HUES64 (cell line): Measurements from ENCODE around the gene AVEN.
"Not testable (repeated sequence)": the region's sequence is repeated elsewhere in the genome, so short reads cannot be mapped to it uniquely, and the experiment has no call there.

Experiments
- H3K27ac ChIP-seq: 2 replicates; pipeline ENCODE4 v1.7.0; 2013; ENCODE audit warnings: low read depth, low read length, inconsistent platforms
- H3K27me3 ChIP-seq: 2 replicates; pipeline ENCODE4 v1.6.1; 2013; ENCODE audit warnings: mild to moderate bottlenecking, low read length; ENCODE audit not compliant: insufficient read depth
- H3K36me3 ChIP-seq: 2 replicates; pipeline ENCODE4 v1.6.1; 2013; ENCODE audit warnings: mild to moderate bottlenecking, low read length; ENCODE audit not compliant: insufficient read depth
- H3K4me1 ChIP-seq: 2 replicates; pipeline ENCODE4 v1.6.1; 2013; ENCODE audit warnings: mild to moderate bottlenecking, low read length, moderate library complexity; ENCODE audit not compliant: insufficient read depth
- H3K4me3 ChIP-seq: 2 replicates; pipeline ENCODE4 v1.5.1; 2013; ENCODE audit warnings: mild to moderate bottlenecking, low read length, moderate library complexity
- H3K9ac ChIP-seq: 2 replicates; pipeline ENCODE4 v1.6.1; 2013; ENCODE audit warnings: mild to moderate bottlenecking, low read depth, low read length
- H3K9me3 ChIP-seq: 2 replicates; pipeline ENCODE4 v1.6.1; 2013; ENCODE audit warnings: low read depth, low read length; ENCODE audit not compliant: insufficient read depth
- WGBS: fragments of 150-250, 120-280 bp; methylation state at CpG from one replicate; pipeline ENCODE4 v1.1.7; 2013; ENCODE audit warnings: missing lambda C conversion rate; 5-methylcytosine and 5-hydroxymethylcytosine counted together

AVEN gene

DNA sequence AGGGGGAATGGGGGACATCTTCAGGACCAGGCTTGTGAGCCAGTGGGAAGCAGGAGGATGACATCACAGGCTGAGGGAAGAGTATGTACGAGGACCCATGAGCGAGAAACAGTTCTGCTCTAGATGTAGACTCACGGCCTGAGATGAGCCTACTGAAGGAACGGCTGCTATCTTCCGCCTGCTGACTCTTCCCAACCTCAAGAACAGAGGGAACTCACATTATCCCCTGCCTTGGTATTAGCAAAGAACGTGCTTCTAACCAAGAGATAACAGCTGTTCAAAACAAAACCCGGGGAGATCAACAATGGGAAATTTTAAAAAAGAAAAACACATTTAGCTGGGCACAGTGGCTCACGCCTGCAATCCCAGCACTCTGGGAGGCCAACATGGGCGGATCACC lies 25.3 kb downstream of the AVEN start:
- H3K4me1 ChIP-seq, result 0 out of 2 replicates have a peak, but pooled peaks cover 3% of the 10 kb centered on the region
- H3K4me3 ChIP-seq, result no peak overlapping the region
- no peaks in the 10 kb centered on the region for H3K27me3 ChIP-seq
- H3K9me3 ChIP-seq, result no peaks in the 10 kb centered on the region
- no peak overlapping the region for H3K9ac ChIP-seq
- H3K36me3 ChIP-seq, result no peaks in the 10 kb centered on the region; the same call in 1 of the 2 replicates
- WGBS, result 89% methylated on average over 9 of the region's 9 CpGs
- no peak overlapping the region for H3K27ac ChIP-seq

DNA sequence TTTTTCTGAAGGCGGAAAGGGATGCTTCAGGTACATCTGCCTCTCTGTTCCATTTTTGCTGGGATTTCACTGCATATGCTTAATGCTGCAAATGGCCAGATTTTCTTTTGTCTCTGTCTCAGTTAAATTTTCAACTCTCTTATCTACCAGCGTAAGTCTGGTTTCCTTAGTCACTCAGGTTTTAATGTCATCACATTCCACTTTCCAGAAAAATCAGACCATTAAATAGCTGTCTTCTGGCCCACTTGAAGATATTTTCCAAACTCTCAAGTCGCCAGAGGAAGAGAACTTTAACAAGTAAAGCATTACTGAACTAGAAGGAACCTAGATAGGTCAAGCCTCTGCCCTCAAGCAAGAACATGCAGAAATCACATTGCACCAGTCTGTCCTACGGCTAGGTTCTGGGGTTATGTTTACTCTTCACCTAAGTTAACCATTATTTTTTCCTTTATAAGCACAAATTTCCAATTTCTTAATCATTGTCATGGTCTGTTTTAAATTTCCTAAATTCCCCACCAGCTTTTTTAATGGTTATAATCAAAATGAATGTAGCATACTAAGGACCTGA lies 26.5 kb downstream of the AVEN start:
- Histone ChIP-seq H3K9ac (no peak overlapping the region), H3K27me3 (no peaks in the 10 kb centered on the region), H3K9me3 (no peaks in the 10 kb centered on the region), H3K36me3 (no peaks in the 10 kb centered on the region), H3K4me1 (0 out of 2 replicates have a peak, but pooled peaks cover 3% of the 10 kb centered on the region), H3K4me3 (no peak overlapping the region), H3K27ac (no peak overlapping the region)
- WGBS, result 92% methylated on average over 4 of the region's 4 CpGs

DNA sequence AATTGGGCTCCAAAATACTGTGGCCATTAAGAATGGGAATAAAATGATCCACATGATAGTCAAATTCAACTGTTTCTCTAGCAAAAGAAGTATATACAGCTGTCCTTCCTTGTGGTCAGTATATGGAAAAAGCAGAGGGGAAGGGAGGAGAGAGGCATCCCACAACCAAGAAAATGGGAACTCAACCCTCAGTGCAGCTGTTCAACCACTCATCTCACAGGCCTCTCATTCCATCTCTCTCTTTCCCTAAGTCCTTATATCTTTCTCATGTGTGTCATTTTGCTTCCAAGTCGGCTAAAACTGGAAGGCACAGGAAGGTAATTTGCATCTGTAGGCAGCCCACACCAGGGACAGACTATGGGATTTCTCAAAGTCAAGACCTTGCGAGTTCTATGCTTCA lies 27.5 kb downstream of the AVEN start:
- Histone ChIP-seq H3K4me3 (no peak overlapping the region), H3K27ac (no peak overlapping the region), H3K27me3 (no peaks in the 10 kb centered on the region), H3K9ac (no peak overlapping the region), H3K4me1 (peaks cover 7% of the 10 kb centered on the region; the same call in 1 of the 2 replicates), H3K9me3 (no peaks in the 10 kb centered on the region), H3K36me3 (no peaks in the 10 kb centered on the region)
- WGBS, result 86% methylated on average over 2 of the region's 2 CpGs

DNA sequence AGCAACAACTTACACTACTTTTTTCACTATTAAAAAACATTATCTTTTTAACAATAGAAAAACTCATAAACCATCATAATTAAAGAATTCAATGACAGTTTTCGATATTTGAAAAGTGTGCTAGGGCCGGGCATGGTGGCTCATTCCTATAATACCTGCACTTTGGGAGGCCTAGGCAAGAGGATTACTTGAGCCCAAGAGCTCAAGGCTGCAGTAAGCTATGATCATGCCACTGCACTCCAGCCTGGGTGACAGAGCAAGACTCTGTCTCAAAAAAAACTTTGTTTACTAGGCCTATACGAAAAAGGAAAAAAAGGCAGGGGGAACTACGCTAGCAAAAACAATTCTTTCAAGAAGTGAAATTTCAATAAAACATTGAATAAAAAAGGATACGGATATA lies 28.1 kb downstream of the AVEN start:
- H3K27ac ChIP-seq, result no peak overlapping the region

DNA sequence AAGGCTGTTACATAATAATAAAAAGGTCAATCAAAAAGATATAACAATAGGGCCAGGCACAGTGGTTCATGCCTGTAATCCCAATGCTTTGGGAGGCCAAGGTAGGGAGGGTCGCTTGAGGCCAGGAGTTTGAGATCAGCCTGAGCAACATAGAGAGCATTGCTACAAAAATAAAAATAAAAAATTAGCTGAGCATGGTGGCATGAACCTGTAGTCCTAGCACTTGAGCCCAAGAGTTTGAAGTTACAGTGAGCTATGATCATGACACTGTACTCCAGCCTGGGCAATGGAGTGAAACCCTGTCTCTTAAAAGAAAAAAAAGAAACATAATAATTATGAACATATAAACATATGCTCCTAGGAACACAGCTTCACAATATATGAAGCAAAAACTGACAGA lies 29.3 kb downstream of the AVEN start:
- peaks cover 6% of the 10 kb centered on the region; the same call in 1 of the 2 replicates for H3K4me1 ChIP-seq
- H3K27ac ChIP-seq, result no peak overlapping the region
- H3K9ac ChIP-seq, result no peak overlapping the region
- no peaks in the 10 kb centered on the region for H3K27me3 ChIP-seq
- no peak overlapping the region for H3K4me3 ChIP-seq
- 100% methylated on average over 1 of the region's 1 CpG for WGBS
- no peaks in the 10 kb centered on the region for H3K36me3 ChIP-seq
- H3K9me3 ChIP-seq, result no peaks in the 10 kb centered on the region

More for the DNA sequence above, 28.1 kb downstream of the AVEN start:
- no peaks in the 10 kb centered on the region for H3K9me3 ChIP-seq
- no peak overlapping the region for H3K9ac ChIP-seq
- no peaks in the 10 kb centered on the region for H3K36me3 ChIP-seq
- peaks cover 8% of the 10 kb centered on the region; the same call in 1 of the 2 replicates for H3K4me1 ChIP-seq
- no peak overlapping the region for H3K4me3 ChIP-seq
- 98% methylated on average over 4 of the region's 5 CpGs for WGBS
- H3K27me3 ChIP-seq, result no peaks in the 10 kb centered on the region

DNA sequence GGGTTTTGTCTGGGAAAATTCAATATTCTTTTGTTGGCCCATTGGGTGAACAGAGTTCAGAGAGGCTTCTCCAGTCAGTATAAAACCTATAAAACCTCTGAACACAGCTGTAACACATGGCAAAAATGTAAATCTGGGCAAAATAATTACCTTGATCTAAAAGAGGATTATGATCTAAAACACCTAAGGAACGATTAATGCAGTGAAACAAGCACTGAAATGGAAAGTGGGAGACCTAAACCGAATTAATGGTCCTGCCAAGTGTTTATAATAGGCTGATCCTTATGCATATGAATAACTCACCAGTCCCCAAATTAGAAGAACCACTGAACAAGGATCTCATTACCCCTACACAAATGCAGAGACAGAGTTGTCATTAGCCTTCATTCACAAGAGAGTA lies 32.6 kb downstream of the AVEN start:
- H3K27me3 ChIP-seq, result no peaks in the 10 kb centered on the region
- WGBS, result 75% methylated on average over 2 of the region's 2 CpGs
- H3K9ac ChIP-seq, result no peak overlapping the region
- H3K36me3 ChIP-seq, result no peaks in the 10 kb centered on the region; the same call in 1 of the 2 replicates
- no peak overlapping the region for H3K27ac ChIP-seq
- peaks cover 5% of the 10 kb centered on the region; the same call in 1 of the 2 replicates for H3K4me1 ChIP-seq
- H3K9me3 ChIP-seq, result no peaks in the 10 kb centered on the region
- no peak overlapping the region for H3K4me3 ChIP-seq

DNA sequence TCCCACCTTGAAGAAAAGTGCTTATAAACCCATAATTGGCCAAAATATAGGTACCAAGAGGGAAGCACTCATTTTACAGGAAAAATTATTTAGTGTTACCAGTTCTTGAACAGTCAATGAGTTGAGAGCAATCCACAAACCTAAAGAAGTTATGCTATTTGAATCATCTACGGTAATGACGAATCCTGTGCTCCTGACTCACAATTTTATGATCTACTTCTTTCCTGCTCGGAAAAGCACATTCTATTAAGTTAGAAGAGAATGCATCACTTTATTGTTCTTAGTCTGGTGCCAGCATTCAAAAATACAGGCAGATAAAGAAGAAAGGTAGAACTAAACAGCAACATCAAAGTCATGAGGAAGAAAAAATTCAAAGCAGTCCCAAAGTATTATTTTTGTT lies 37.5 kb downstream of the AVEN start:
- Histone ChIP-seq H3K9me3 (no peaks in the 10 kb centered on the region), H3K36me3 (no peaks in the 10 kb centered on the region; the same call in 1 of the 2 replicates), H3K9ac (no peak overlapping the region), H3K4me1 (peaks cover under 1% of the 10 kb centered on the region; the same call in 1 of the 2 replicates), H3K27ac (no peak overlapping the region), H3K27me3 (no peaks in the 10 kb centered on the region), H3K4me3 (no peak overlapping the region)
- WGBS, result 64% methylated on average over 3 of the region's 3 CpGs

DNA sequence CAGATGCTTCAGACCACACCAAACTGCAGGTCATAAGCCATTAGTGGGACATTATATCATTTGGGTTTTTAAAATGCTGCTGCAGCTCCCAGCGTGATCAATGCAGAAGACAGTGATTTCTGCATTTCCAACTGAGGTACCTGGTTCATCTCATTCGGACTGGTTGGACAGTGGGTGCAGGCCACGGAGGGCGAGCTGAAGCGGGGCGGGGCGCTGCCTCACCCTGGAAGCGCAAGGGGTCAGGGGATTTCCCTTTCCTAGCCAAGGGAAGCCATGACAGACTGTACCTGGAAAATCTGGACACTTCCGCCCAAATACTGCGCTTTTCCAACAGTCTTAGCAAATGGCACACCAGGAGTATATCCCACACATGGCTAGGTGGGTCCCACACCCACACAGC lies 43.3 kb downstream of the AVEN start:
- 95% methylated on average over 10 of the region's 10 CpGs for WGBS
- not testable (repeated sequence) for H3K9ac ChIP-seq, H3K9me3 ChIP-seq, H3K27me3 ChIP-seq, H3K36me3 ChIP-seq, H3K4me1 ChIP-seq, H3K27ac ChIP-seq, H3K4me3 ChIP-seq

DNA sequence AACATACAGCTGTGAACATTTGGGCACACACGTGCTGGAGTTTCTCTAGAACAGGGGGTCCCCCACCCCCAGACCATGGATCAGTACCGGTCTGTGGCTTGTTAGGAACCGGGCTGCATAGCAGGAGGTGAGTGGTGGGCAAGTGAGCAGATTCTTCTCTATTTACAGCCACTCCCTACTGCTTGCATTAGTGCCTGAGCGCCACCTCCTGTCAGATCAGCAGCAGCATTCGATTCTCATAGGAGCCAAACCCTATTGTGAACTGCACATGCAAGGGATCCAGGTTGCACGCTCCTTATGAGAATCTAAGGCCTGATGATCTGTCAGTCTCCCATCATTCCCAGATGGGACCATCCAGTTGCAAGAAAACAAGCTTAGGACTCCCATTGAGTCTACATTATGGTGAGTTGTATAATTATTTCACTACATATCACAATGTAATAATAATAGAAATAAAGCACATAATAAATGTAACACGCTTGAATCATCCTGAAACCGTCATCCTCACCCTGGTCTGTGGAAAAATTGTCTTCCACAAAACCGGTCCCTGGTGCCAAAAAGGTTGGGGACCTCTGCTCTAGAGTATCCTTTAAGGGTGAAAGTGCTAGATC lies 44.9 kb downstream of the AVEN start:
- Histone ChIP-seq H3K36me3 (no peaks in the 10 kb centered on the region), H3K9ac (no peak overlapping the region), H3K4me3 (no peak overlapping the region), H3K27ac (no peak overlapping the region), H3K27me3 (no peaks in the 10 kb centered on the region), H3K9me3 (no peaks in the 10 kb centered on the region; the same call in 1 of the 2 replicates), H3K4me1 (no peaks in the 10 kb centered on the region)
- WGBS, result 64% methylated on average over 9 of the region's 9 CpGs

DNA sequence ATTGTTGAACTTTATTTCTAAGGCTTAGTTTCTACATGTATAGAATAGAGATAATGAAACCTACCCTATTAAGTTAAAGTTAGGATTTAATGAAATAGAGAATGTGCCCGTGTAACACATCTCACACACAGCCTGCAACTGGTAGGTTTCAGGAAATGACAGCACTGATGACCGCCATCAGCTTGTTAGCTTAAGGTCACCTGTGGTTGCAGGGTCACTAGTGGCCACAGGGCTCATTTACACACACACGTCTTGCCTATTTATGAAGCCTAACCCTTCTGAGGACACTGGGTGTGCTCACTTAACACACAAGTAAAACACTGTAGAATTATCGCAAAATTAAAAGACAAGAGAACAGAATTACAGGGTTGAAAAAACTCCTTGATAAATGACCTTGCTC lies 50.6 kb downstream of the AVEN start:
- Histone ChIP-seq H3K9ac (no peak overlapping the region), H3K27ac (no peak overlapping the region), H3K4me3 (no peak overlapping the region), H3K27me3 (no peaks in the 10 kb centered on the region), H3K4me1 (peaks cover 10% of the 10 kb centered on the region; the same call in 1 of the 2 replicates), H3K9me3 (no peaks in the 10 kb centered on the region), H3K36me3 (no peaks in the 10 kb centered on the region)
- 95% methylated on average over 4 of the region's 4 CpGs for WGBS

DNA sequence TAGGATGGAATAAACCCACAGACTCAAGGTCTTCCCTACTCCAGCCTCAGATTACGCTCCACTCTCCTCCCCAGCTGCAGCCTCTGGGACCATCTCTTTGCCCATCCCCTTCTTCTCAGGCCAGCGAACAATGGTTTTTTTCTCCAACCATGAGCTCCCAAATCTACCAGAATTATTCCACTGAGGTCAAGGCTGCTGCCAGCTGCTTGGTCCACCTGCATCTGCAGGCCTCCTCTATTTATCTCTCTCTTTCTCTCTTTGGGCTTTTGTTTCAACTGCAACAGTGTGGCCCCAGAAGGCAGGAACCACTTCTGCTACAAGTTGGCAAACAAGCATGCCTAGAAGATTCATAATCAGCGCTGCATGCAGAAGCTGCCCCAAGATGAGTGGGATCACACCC lies 51.6 kb downstream of the AVEN start:
- no peak overlapping the region for H3K4me3 ChIP-seq
- no peak overlapping the region for H3K27ac ChIP-seq
- no peaks in the 10 kb centered on the region for H3K9me3 ChIP-seq
- WGBS, result 94% methylated on average over 3 of the region's 3 CpGs
- H3K27me3 ChIP-seq, result no peaks in the 10 kb centered on the region
- no peak overlapping the region for H3K9ac ChIP-seq
- peaks cover 10% of the 10 kb centered on the region; the same call in 1 of the 2 replicates for H3K4me1 ChIP-seq
- H3K36me3 ChIP-seq, result no peaks in the 10 kb centered on the region
